HepG2 (cell line): ENCODE measurements around the gene GSTK1. TPM values are rescaled to one million over a fixed set of nuclear protein-coding genes. Genes with fewer than 3 reads are reported as not detected.

ENCODE experiments used
- CAMTA2 ChIP-seq: sonication (generic); formaldehyde crosslinking; IDR thresholded peaks from 2 replicates; pipeline ENCODE4 v1.4.0; 2020; ENCODE audit warnings: mild to moderate bottlenecking, missing genetic modification reagents, borderline replicate concordance
- CHD2 ChIP-seq: IDR thresholded peaks from 2 replicates; pipeline ENCODE4 v1.6.1; 2011; ENCODE audit warnings: low read depth, low read length, improper control_type of control experiment
- ESRRA ChIP-seq: sonication (generic); formaldehyde crosslinking; IDR thresholded peaks from 2 replicates; pipeline ENCODE4 v1.5.1; 2020; ENCODE audit warnings: mild to moderate bottlenecking, low read depth, missing genetic modification reagents
- ETV5 ChIP-seq: IDR thresholded peaks from 2 replicates; pipeline ENCODE4 v1.6.1; 2018; ENCODE audit warnings: missing biosample characterization, missing genetic modification reagents, inconsistent platforms, borderline replicate concordance
- KLF16 ChIP-seq, 2 experiments: sonication (generic) in 1 of 2; formaldehyde crosslinking in 1 of 2; IDR thresholded peaks; 2 replicates each; pipeline versions ENCODE4 v1.6.1 to v1.8.0; 2016 to 2023; ENCODE audit warnings: missing genetic modification reagents in 2 of 2, missing compliant biosample characterization in 1 of 2
- POLR2A ChIP-seq, 2 experiments: IDR thresholded peaks; 2 replicates each; pipeline ENCODE4 v1.6.1; 2011; ENCODE audit warnings: low read depth in 2 of 2, low read length in 2 of 2, mild to moderate bottlenecking in 1 of 2, moderate library complexity in 1 of 2; ENCODE audit not compliant: insufficient read depth in 1 of 2
- SAFB2 ChIP-seq: sonication (generic); formaldehyde crosslinking; IDR thresholded peaks from 2 replicates; pipeline ENCODE4 v1.5.1; 2020; ENCODE audit warnings: missing genetic modification reagents, low read depth, mild to moderate bottlenecking, borderline replicate concordance
- ZEB1 ChIP-seq: IDR thresholded peaks from 2 replicates; pipeline ENCODE4 v1.6.1; 2012; ENCODE audit warnings: mild to moderate bottlenecking, low read depth, inconsistent platforms; ENCODE audit not compliant: insufficient replicate concordance
- ZFP36L1 ChIP-seq: sonication (generic); formaldehyde crosslinking; IDR thresholded peaks from 2 replicates; pipeline ENCODE4 v1.8.0; 2022; ENCODE audit warnings: mild to moderate bottlenecking, missing genetic modification reagents, moderate library complexity
- ZFYVE20 ChIP-seq: sonication (generic); formaldehyde crosslinking; IDR thresholded peaks from 2 replicates; pipeline ENCODE4 v1.8.0; 2023; ENCODE audit warnings: low read depth, mild to moderate bottlenecking, moderate library complexity, missing genetic modification reagents, borderline replicate concordance
- ZNF101 ChIP-seq: sonication (generic); formaldehyde crosslinking; IDR thresholded peaks from 2 replicates; pipeline ENCODE4 v1.4.0; 2020; ENCODE audit warnings: mild to moderate bottlenecking, low read depth, missing genetic modification reagents, borderline replicate concordance
- ZNF335 ChIP-seq: sonication (generic); formaldehyde crosslinking; IDR thresholded peaks from 2 replicates; pipeline ENCODE4 v1.4.0; 2020; ENCODE audit warnings: missing genetic modification reagents
- ZSCAN22 ChIP-seq: sonication (generic); formaldehyde crosslinking; IDR thresholded peaks from 2 replicates; pipeline ENCODE4 v1.4.0; 2020; ENCODE audit warnings: mild to moderate bottlenecking, missing genetic modification reagents
- ZSCAN30 ChIP-seq: sonication (generic); formaldehyde crosslinking; IDR thresholded peaks from 2 replicates; pipeline ENCODE4 v1.5.0; 2020; ENCODE audit warnings: mild to moderate bottlenecking, missing genetic modification reagents
- polyA plus RNA-seq, 8 experiments: library from polyadenylated mRNA; depleted of rRNA in 3 of 8; stranded (reverse) in 7 of 8; unstranded in 1 of 8; fragments of >200 nt; fragmentation: Illumina TruSeq in 4 of 8; extraction: Trizol in 4 of 8; gene quantifications; 2 replicates each; pipeline versions ENCODE4 v1.2.1 to v1.2.3, GENCODE V29; 2011 to 2016; ENCODE audit warnings: low read depth in 4 of 8, missing spikeins in 1 of 8, mixed read lengths in 1 of 8; ENCODE audit not compliant: insufficient read depth in 1 of 8
- total RNA-seq, 5 experiments: library from RNA; depleted of rRNA; stranded (reverse); fragments of >200 nt; fragmentation: Illumina TruSeq; extraction: Trizol; gene quantifications; 2 replicates each; pipeline ENCODE4 v1.2.3, GENCODE V29; 2016; ENCODE audit warnings: low read depth in 1 of 5
- TF ChIP-seq, protein P1 (sequence below): sonication (generic); formaldehyde crosslinking; IDR thresholded peaks from 2 replicates; pipeline ENCODE4 v1.5.0; 2020; ENCODE audit warnings: mild to moderate bottlenecking, missing genetic modification reagents
- TF ChIP-seq, protein P2 (sequence below), 2 experiments: fragments of 450-650 bp in 1 of 2; sonication (generic) in 1 of 2; formaldehyde crosslinking; IDR thresholded peaks; 2 replicates each; pipeline versions ENCODE4 v1.5.0 to v1.8.0; 2020 to 2022; ENCODE audit warnings: mild to moderate bottlenecking in 1 of 2, missing genetic modification reagents in 1 of 2
- TF ChIP-seq, protein P3 (sequence below): IDR thresholded peaks from 2 replicates; pipeline ENCODE4 v1.6.1; 2016; ENCODE audit warnings: missing compliant biosample characterization, missing genetic modification reagents, borderline replicate concordance
- TF ChIP-seq, protein P4 (sequence below): sonication (generic); formaldehyde crosslinking; IDR thresholded peaks from 2 replicates; pipeline ENCODE4 v1.9.0; 2022; ENCODE audit warnings: low read depth, missing genetic modification reagents
- TF ChIP-seq, protein P5 (sequence below): IDR thresholded peaks from 2 replicates; pipeline ENCODE4 v1.6.1; 2018; ENCODE audit warnings: missing genetic modification reagents, mild to moderate bottlenecking, missing compliant biosample characterization

Gene GSTK1
- total and polyA plus RNA-seq, 2 of the 13 experiments (the other 11 are each of a cell fraction or from before 2014, with no cell fraction given): 64.6 to 92.1 TPM

DNA sequence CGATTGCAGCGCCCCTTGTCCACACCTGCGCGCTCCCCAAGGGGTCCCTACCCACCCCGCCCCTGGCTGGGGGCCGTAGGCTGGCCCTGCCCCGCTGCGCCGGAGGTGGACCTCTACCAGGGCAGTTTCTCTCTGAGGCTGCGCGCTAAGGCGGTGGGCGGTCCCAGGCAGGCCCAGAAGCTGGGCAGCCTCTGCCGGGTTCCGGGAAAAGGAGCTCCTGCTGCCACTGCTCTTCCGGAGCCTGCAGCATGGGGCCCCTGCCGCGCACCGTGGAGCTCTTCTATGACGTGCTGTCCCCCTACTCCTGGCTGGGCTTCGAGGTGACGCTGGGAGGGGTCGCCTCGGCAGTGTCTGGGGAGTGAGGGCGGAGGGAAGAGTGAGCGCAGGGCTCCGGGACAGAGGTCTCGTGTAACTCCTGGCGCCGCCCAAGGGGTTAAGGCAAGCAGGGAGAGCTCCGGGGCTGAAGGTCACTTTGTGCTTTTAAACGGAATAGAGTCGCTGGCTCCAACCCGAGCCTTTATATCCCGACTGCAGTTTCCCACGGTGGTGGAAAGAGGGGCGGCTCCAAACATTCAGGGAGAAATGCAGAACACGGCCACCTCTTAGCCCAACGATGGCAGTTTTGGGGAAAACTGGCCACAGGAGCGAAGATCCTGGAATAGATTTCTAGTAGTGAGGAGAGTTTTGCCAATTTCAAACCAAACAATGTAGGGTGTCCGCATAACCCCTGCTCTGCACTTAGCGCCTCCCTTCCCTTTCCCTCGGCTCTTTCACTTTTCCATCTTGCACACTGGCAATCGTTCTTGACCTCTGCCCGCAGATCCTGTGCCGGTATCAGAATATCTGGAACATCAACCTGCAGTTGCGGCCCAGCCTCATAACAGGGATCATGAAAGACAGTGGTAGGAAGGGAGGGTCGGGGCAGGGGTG lies at the start of gene GSTK1 (continued):
- TF ChIP-seq, protein P1, sequence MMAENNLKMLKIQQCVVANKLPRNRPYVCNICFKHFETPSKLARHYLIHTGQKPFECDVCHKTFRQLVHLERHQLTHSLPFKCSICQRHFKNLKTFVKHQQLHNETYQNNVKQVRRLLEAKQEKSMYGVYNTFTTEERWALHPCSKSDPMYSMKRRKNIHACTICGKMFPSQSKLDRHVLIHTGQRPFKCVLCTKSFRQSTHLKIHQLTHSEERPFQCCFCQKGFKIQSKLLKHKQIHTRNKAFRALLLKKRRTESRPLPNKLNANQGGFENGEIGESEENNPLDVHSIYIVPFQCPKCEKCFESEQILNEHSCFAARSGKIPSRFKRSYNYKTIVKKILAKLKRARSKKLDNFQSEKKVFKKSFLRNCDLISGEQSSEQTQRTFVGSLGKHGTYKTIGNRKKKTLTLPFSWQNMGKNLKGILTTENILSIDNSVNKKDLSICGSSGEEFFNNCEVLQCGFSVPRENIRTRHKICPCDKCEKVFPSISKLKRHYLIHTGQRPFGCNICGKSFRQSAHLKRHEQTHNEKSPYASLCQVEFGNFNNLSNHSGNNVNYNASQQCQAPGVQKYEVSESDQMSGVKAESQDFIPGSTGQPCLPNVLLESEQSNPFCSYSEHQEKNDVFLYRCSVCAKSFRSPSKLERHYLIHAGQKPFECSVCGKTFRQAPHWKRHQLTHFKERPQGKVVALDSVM (CRISPR knock-in tag): peak; percentile 38; the same call in 1 of the 2 replicates
- 0 out of 2 replicates have a peak, but pooled peaks have one; percentile 70 for TF ChIP-seq ZFP36L1 (CRISPR knock-in tag)
- TF ChIP-seq POLR2A (IDR thresholded peaks at IDR 0.05; ENCODE audit: insufficient read depth in 1 of 2, low read depth in 2 of 2, low read length in 2 of 2): peak; percentile 88 to 98
- TF ChIP-seq ESRRA: peak; percentile 86; the same call in 1 of the 2 replicates
- TF ChIP-seq ZSCAN30: no peak
- peak; percentile 91 for TF ChIP-seq ZNF335 (CRISPR knock-in tag)
- no peak for TF ChIP-seq ZSCAN22
- TF ChIP-seq CHD2: no peak
- TF ChIP-seq, protein P2, sequence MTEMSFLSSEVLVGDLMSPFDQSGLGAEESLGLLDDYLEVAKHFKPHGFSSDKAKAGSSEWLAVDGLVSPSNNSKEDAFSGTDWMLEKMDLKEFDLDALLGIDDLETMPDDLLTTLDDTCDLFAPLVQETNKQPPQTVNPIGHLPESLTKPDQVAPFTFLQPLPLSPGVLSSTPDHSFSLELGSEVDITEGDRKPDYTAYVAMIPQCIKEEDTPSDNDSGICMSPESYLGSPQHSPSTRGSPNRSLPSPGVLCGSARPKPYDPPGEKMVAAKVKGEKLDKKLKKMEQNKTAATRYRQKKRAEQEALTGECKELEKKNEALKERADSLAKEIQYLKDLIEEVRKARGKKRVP (CRISPR knock-in tag; IDR thresholded peaks at IDR 0.05): no peak
- TF ChIP-seq KLF16 (CRISPR knock-in tag; IDR thresholded peaks at IDR 0.05): peak in 1 of 2 experiments; percentile 88; a peak in 2 of 4 replicates
- peak; percentile 48 for TF ChIP-seq ZEB1
- TF ChIP-seq, protein P3, sequence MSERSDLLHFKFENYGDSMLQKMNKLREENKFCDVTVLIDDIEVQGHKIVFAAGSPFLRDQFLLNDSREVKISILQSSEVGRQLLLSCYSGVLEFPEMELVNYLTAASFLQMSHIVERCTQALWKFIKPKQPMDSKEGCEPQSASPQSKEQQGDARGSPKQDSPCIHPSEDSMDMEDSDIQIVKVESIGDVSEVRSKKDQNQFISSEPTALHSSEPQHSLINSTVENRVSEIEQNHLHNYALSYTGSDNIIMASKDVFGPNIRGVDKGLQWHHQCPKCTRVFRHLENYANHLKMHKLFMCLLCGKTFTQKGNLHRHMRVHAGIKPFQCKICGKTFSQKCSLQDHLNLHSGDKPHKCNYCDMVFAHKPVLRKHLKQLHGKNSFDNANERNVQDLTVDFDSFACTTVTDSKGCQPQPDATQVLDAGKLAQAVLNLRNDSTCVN (CRISPR knock-in tag): peak; percentile 77
- TF ChIP-seq, protein P4, sequence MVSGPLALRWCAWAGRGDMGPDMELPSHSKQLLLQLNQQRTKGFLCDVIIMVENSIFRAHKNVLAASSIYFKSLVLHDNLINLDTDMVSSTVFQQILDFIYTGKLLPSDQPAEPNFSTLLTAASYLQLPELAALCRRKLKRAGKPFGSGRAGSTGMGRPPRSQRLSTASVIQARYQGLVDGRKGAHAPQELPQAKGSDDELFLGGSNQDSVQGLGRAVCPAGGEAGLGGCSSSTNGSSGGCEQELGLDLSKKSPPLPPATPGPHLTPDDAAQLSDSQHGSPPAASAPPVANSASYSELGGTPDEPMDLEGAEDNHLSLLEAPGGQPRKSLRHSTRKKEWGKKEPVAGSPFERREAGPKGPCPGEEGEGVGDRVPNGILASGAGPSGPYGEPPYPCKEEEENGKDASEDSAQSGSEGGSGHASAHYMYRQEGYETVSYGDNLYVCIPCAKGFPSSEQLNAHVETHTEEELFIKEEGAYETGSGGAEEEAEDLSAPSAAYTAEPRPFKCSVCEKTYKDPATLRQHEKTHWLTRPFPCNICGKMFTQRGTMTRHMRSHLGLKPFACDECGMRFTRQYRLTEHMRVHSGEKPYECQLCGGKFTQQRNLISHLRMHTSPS (CRISPR knock-in tag): peak; percentile 25; the same call in 1 of the 2 replicates
- TF ChIP-seq CAMTA2 (CRISPR knock-in tag): no peak
- TF ChIP-seq ZFYVE20 (CRISPR knock-in tag): no peak
- TF ChIP-seq ZNF101 (CRISPR knock-in tag): no peak
- TF ChIP-seq ETV5 (CRISPR knock-in tag): peak; percentile 86
- peak; percentile 76; the same call in 1 of the 2 replicates for TF ChIP-seq SAFB2 (CRISPR knock-in tag)
- TF ChIP-seq, protein P5, sequence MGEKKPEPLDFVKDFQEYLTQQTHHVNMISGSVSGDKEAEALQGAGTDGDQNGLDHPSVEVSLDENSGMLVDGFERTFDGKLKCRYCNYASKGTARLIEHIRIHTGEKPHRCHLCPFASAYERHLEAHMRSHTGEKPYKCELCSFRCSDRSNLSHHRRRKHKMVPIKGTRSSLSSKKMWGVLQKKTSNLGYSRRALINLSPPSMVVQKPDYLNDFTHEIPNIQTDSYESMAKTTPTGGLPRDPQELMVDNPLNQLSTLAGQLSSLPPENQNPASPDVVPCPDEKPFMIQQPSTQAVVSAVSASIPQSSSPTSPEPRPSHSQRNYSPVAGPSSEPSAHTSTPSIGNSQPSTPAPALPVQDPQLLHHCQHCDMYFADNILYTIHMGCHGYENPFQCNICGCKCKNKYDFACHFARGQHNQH (CRISPR knock-in tag): peak; percentile 76
